Stomach smooth muscle (tissue), 2 donors: ENCODE data around the gene USP9X.
A peak's percentile ranks its signal among the peaks of the same experiment; 100 is the strongest.
"Not testable (repeated sequence)": the region's sequence is repeated elsewhere in the genome, so short reads cannot be mapped to it uniquely, and the experiment has no call there.

Experiments used
- H3K27ac ChIP-seq: one replicate; pipeline ENCODE4 v1.7.0; 2013; ENCODE audit warnings: mild to moderate bottlenecking, low read length, inconsistent platforms
- H3K27me3 ChIP-seq, 2 donors: one replicate each; pipeline ENCODE4 v1.7.0; 2013; ENCODE audit warnings: low read length in 2 of 2; ENCODE audit not compliant: insufficient read depth in 2 of 2, control insufficient read depth in 1 of 2
- H3K36me3 ChIP-seq, 2 donors: one replicate each; pipeline ENCODE4 v1.7.0; 2013; ENCODE audit warnings: low read length in 2 of 2; ENCODE audit not compliant: control insufficient read depth in 2 of 2, insufficient read depth in 2 of 2
- H3K4me1 ChIP-seq: one replicate; pipeline ENCODE4 v1.7.0; 2013; ENCODE audit warnings: low read length; ENCODE audit not compliant: control insufficient read depth, insufficient read depth
- H3K4me3 ChIP-seq, 2 donors: one replicate each; pipeline ENCODE4 v1.7.0; 2013; ENCODE audit warnings: low read length in 2 of 2
- H3K9ac ChIP-seq, 2 donors: one replicate each; pipeline ENCODE4 v1.7.0; 2013; ENCODE audit warnings: low read length in 2 of 2, mild to moderate bottlenecking in 1 of 2
- H3K9me3 ChIP-seq, 2 donors: one replicate each; pipeline ENCODE4 v1.7.0; 2013; ENCODE audit warnings: low read length in 2 of 2; ENCODE audit not compliant: control insufficient read depth in 2 of 2
- donor health status: healthy.
- donor health status: Pancreatic carcinoma.

USP9X gene

GRCh38 chrX:41055740-41056139, 29.5 kb upstream of the USP9X start:
- Histone ChIP-seq H3K27ac (no peak overlapping the region), H3K4me1 (no peaks in the 10 kb centered on the region), H3K36me3 (no peaks in the 10 kb centered on the region), H3K27me3 (peaks cover 0 to 3% of the 10 kb centered on the region in 2 donors), H3K4me3 (no peak overlapping the region), H3K9ac (no peak overlapping the region), H3K9me3 (no peaks in the 10 kb centered on the region)

GRCh38 chrX:41063276-41063675, 22.0 kb upstream of the USP9X start:
- H3K36me3 ChIP-seq, H3K4me1 ChIP-seq, H3K9ac ChIP-seq, H3K9me3 ChIP-seq, H3K27ac ChIP-seq, H3K27me3 ChIP-seq, H3K4me3 ChIP-seq: not testable (repeated sequence)

GRCh38 chrX:41064018-41064417, 21.2 kb upstream of the USP9X start:
- no peak overlapping the region for H3K4me3 ChIP-seq
- no peaks in the 10 kb centered on the region for H3K36me3 ChIP-seq
- H3K4me1 ChIP-seq, result no peaks in the 10 kb centered on the region
- H3K27me3 ChIP-seq, result peaks cover 0 to 9% of the 10 kb centered on the region in 2 donors
- H3K9ac ChIP-seq, result no peak overlapping the region
- no peak overlapping the region for H3K27ac ChIP-seq
- no peaks in the 10 kb centered on the region for H3K9me3 ChIP-seq

DNA sequence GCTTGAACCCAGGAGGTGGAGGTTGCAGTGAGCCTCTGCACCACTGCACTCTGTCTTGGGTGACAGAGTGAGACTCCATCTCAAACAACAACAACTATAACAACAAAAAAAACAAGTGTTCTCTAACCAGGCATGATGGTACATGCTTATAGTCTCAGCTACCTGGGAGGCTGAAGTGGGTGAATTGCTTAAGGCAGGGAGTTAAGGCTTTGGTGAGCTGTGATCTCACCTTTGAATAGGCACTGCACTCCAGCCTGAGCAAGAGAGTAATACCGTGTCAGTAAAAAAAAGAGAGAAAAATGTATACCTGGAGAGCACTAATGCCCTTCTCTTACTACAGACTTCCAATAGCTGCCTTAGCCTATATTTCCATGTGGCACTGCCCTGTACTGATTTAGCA, 18.9 kb upstream of the USP9X start:
- Histone ChIP-seq H3K4me1 (no peaks in the 10 kb centered on the region), H3K4me3 (no peak overlapping the region), H3K9ac (no peak overlapping the region), H3K27ac (no peak overlapping the region), H3K36me3 (no peaks in the 10 kb centered on the region), H3K9me3 (no peaks in the 10 kb centered on the region), H3K27me3 (peaks cover 0 to 8% of the 10 kb centered on the region in 2 donors)

GRCh38 chrX:41066969-41067368, 18.3 kb upstream of the USP9X start:
- Histone ChIP-seq H3K4me1 (no peaks in the 10 kb centered on the region), H3K9me3 (no peaks in the 10 kb centered on the region), H3K27me3 (peaks cover 0 to 7% of the 10 kb centered on the region in 2 donors), H3K27ac (no peak overlapping the region), H3K9ac (no peak overlapping the region), H3K4me3 (no peak overlapping the region), H3K36me3 (no peaks in the 10 kb centered on the region)

- Histone ChIP-seq H3K27me3 (peaks cover 0 to 7% of the 10 kb centered on the region in 2 donors), H3K9ac (no peak overlapping the region), H3K36me3 (no peaks in the 10 kb centered on the region), H3K9me3 (no peaks in the 10 kb centered on the region), H3K27ac (no peak overlapping the region), H3K4me1 (no peaks in the 10 kb centered on the region), H3K4me3 (no peak overlapping the region)
Observed at GRCh38 chrX:41067721-41068120, 17.5 kb upstream of the USP9X start.

DNA sequence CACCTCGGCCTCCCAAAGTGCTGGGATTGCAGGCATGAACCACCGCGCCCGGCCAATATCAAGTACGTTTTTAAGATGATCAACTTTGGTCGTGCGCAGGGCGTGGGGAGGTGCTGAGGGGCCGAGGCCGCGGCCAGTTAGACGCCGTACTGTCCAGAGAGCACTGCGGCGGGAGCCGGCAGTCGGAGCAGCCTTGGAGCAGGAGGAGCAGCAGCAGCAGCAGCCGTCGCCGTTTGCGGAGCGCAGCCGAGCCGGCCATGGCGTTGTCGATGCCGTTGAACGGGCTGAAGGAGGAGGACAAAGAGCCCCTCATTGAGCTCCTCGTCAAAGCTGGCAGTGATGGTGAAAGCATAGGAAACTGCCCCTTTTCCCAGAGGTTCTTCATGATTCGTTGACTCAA, 8.5 kb upstream of the USP9X start:
- no peak overlapping the region for H3K4me3 ChIP-seq
- H3K36me3 ChIP-seq, result no peaks in the 10 kb centered on the region
- H3K27ac ChIP-seq, result no peak overlapping the region
- H3K4me1 ChIP-seq, result no peaks in the 10 kb centered on the region
- no peak overlapping the region for H3K9ac ChIP-seq
- H3K9me3 ChIP-seq, result no peaks in the 10 kb centered on the region
- H3K27me3 ChIP-seq, result peaks cover 0 to 4% of the 10 kb centered on the region in 2 donors

DNA sequence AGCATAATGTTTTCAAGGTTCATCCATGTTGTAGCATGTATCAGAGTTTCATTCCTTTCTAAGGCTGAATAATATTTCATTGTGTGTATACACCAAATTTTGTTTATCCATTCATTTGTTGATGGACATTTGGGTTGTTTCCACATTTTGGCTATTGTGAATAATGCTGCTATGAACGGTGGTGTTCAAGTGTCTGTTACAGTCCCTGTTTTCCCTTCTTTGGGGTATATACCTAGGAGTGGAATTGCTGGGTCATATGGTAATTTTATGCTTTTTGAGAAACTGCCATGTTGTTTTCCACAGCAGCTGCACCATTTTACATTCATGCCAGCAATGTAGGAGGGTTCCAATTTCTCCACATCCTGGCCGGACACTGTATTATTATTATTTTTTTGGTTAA, 3.4 kb upstream of the USP9X start:
- H3K36me3 ChIP-seq, result no peaks in the 10 kb centered on the region
- no peak overlapping the region for H3K9ac ChIP-seq
- H3K4me1 ChIP-seq, result no peaks in the 10 kb centered on the region
- H3K27me3 ChIP-seq, result peaks cover 0 to 3% of the 10 kb centered on the region in 2 donors
- H3K27ac ChIP-seq, result no peak overlapping the region
- H3K9me3 ChIP-seq, result no peaks in the 10 kb centered on the region
- H3K4me3 ChIP-seq, result no peak overlapping the region

DNA sequence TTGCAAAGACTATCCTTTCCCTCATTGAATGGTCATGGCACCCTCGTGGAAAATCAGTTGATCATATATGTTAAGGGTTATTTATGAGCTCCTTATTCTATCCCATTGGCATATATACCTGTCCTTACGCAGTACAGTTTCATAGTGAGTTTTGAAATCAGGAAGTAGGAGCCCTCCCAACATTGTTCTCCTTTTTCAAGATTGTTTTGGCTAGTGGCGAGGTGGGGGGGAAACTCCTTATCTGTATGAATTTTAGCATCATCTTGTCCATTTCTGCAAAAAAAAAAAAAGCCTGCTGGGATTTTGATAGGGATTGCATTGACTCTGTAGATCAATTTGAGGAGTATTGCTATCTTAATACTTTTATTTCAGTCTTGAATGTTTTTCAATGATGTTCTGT, 2.5 kb upstream of the USP9X start:
- Histone ChIP-seq H3K27ac (no peak overlapping the region), H3K27me3 (no peaks in the 10 kb centered on the region), H3K9ac (no peak overlapping the region), H3K4me1 (no peaks in the 10 kb centered on the region), H3K4me3 (no peak overlapping the region), H3K36me3 (no peaks in the 10 kb centered on the region), H3K9me3 (no peaks in the 10 kb centered on the region)

- Histone ChIP-seq H3K4me1 (no peaks in the 10 kb centered on the region), H3K27ac (peak overlapping the region; percentile 97), H3K27me3 (no peaks in the 10 kb centered on the region), H3K4me3 (peak overlapping the region; percentile 65 to 88), H3K9me3 (no peaks in the 10 kb centered on the region), H3K9ac (peak overlapping the region; percentile 89 to 93), H3K36me3 (no peaks in the 10 kb centered on the region)
Observed at GRCh38 chrX:41084044-41084892, 977 bp upstream of the USP9X start.

GRCh38 chrX:41085512-41085877, 250 bp downstream of the USP9X start:
- Histone ChIP-seq H3K36me3 (no peaks in the 10 kb centered on the region), H3K27ac (peak overlapping the region; percentile 97), H3K9me3 (no peaks in the 10 kb centered on the region), H3K4me1 (no peaks in the 10 kb centered on the region), H3K9ac (peak overlapping the region; percentile 76 to 78), H3K27me3 (no peaks in the 10 kb centered on the region), H3K4me3 (peak overlapping the region; percentile 71 to 88)
